ENCODE measurements around the gene GP2.
"Not testable (repeated sequence)": the region's sequence is repeated elsewhere in the genome, so short reads cannot be mapped to it uniquely, and the experiment has no call there.

Gene GP2

GRCh38 chr16:20323591-20324117 lies 3.7 kb downstream of the GP2 start:
- DNase-seq, result no peak

- DNase-seq, result no peak
Observed at GRCh38 chr16:20322696-20323095, 4.6 kb downstream of the GP2 start.

GRCh38 chr16:20321671-20322070 lies 5.6 kb downstream of the GP2 start:
- DNase-seq, result no peak

GRCh38 chr16:20321051-20321450 lies 6.3 kb downstream of the GP2 start:
- DNase-seq, result not testable (repeated sequence)

GRCh38 chr16:20320592-20320991 lies 6.7 kb downstream of the GP2 start:
- DNase-seq, result no peak

GRCh38 chr16:20320178-20320577 lies 7.1 kb downstream of the GP2 start:
- no peak for DNase-seq

GRCh38 chr16:20319406-20319805 lies 7.9 kb downstream of the GP2 start:
- no peak for DNase-seq

GRCh38 chr16:20318437-20318836 lies 8.9 kb downstream of the GP2 start:
- DNase-seq, result no peak

- DNase-seq, result no peak
Observed at GRCh38 chr16:20318006-20318405, 9.3 kb downstream of the GP2 start.

- no peak for DNase-seq
Observed at GRCh38 chr16:20317117-20317516, 10.2 kb downstream of the GP2 start.

- no peak for DNase-seq
Observed at GRCh38 chr16:20316715-20317114, 10.6 kb downstream of the GP2 start.

GRCh38 chr16:20315764-20316163 lies 11.5 kb downstream of the GP2 start:
- DNase-seq, result no peak

- no peak for DNase-seq
Observed at GRCh38 chr16:20314575-20314974, 12.7 kb downstream of the GP2 start.

- DNase-seq, result no peak
Observed at GRCh38 chr16:20313741-20314140, 13.6 kb downstream of the GP2 start.

GRCh38 chr16:20312536-20313095 lies 14.7 kb downstream of the GP2 start:
- not testable (repeated sequence) for DNase-seq

- DNase-seq, result no peak
Observed at GRCh38 chr16:20311548-20311947, 15.8 kb downstream of the GP2 start.

GRCh38 chr16:20310421-20311395 lies 16.6 kb downstream of the GP2 start:
- no peak for DNase-seq

- no peak for DNase-seq
Observed at GRCh38 chr16:20309786-20310185, 17.5 kb downstream of the GP2 start.

- DNase-seq, result no peak
Observed at GRCh38 chr16:20308801-20309590, 18.3 kb downstream of the GP2 start.

GRCh38 chr16:20308266-20308665 lies 19.0 kb downstream of the GP2 start:
- no peak for DNase-seq

GRCh38 chr16:20307791-20308190 lies 19.5 kb downstream of the GP2 start:
- no peak for DNase-seq

GRCh38 chr16:20307240-20307671 lies 20.1 kb downstream of the GP2 start:
- no peak for DNase-seq

- DNase-seq, result no peak
Observed at GRCh38 chr16:20306401-20306800, 20.9 kb downstream of the GP2 start.

Measured in activated gamma-delta T cell (primary cell).